Calu3 (cell line): ENCODE results near the gene P2RX1. TPM values are rescaled to one million over a fixed set of nuclear protein-coding genes. Genes with fewer than 3 reads are reported as not detected.

Experiments
- BruUV-seq: library from RNA; stranded (reverse); fragments of 400-500 nt; replicated peaks from 2 replicates; lab custom pipeline; 2021; lab: Mats Ljungman, UMichigan
- CTCF ChIA-PET: fragments of 300-600 bp; sonication (Branson Sonifier 250); formaldehyde crosslinking; loops from one replicate; lab custom pipeline; 2022; ENCODE audit warnings: antibody characterized with exemption; lab: Charles Lee
- DNase-seq: peaks from one replicate; pipeline ENCODE4 v3.0.0; 2022
- H3K27ac Mint-ChIP-seq: one replicate; pipeline ENCODE4 v1.8.0; 2022; ENCODE audit warnings: mixed read lengths; ENCODE audit not compliant: unreplicated experiment
- H3K27me3 Mint-ChIP-seq: one replicate; pipeline ENCODE4 v1.8.0; 2022; ENCODE audit warnings: mixed read lengths; ENCODE audit not compliant: unreplicated experiment
- H3K36me3 Mint-ChIP-seq: one replicate; pipeline ENCODE4 v1.8.0; 2022; ENCODE audit warnings: mild to moderate bottlenecking, moderate library complexity, mixed read lengths; ENCODE audit not compliant: insufficient read depth, unreplicated experiment
- H3K4me1 Mint-ChIP-seq: one replicate; pipeline ENCODE4 v1.8.0; 2022; ENCODE audit warnings: mild to moderate bottlenecking, low read depth, mixed read lengths; ENCODE audit not compliant: unreplicated experiment
- H3K4me3 Mint-ChIP-seq: one replicate; pipeline ENCODE4 v1.8.0; 2022; ENCODE audit warnings: mild to moderate bottlenecking, low read depth, moderate library complexity, mixed read lengths; ENCODE audit not compliant: unreplicated experiment
- H3K9me3 Mint-ChIP-seq: one replicate; pipeline ENCODE4 v1.8.0; 2022; ENCODE audit warnings: low read depth, mixed read lengths; ENCODE audit not compliant: unreplicated experiment
- CTCF ChIP-seq: fragments of 200-600 bp; IDR thresholded peaks from one replicate; pipeline ENCODE4 v1.8.0; 2022; ENCODE audit warnings: antibody characterized with exemption; ENCODE audit not compliant: unreplicated experiment
- intact Hi-C: fragments of 100-400 bp; cut with micrococcal nuclease; formaldehyde crosslinking; loops from one replicate; pipeline ENCODE4 v1.10.0; 2022; ENCODE audit not compliant: unreplicated experiment
- total RNA-seq: library from RNA; stranded (reverse); gene quantifications from 2 replicates; pipeline ENCODE4 v1.2.3, GENCODE V29; 2022

The P2RX1 gene
- total RNA-seq, 1 experiment from 2014 or later: not detected

- no peaks in the 10 kb centered on the region for H3K27me3 Mint-ChIP-seq
- no TSS peak for BruUV-seq
Observed at GRCh38 chr17:3906881-3907280, 9.4 kb downstream of the P2RX1 start.

GRCh38 chr17:3905017-3905520 lies 11.2 kb downstream of the P2RX1 start:
- no TSS peak for BruUV-seq
- no peak for TF ChIP-seq CTCF
- Mint-ChIP-seq H3K4me1 (no peaks in the 10 kb centered on the region), H3K27me3 (peaks cover 13% of the 10 kb centered on the region), H3K36me3 (no peaks in the 10 kb centered on the region), H3K9me3 (no peaks in the 10 kb centered on the region), H3K27ac (no peak overlapping the region), H3K4me3 (no peak overlapping the region)
- no peak for DNase-seq
- CTCF ChIA-PET: interaction anchor here (0.6 kb wide), 1 partner anchor 567 kb away, joined by 7 read pairs; no protein-coding TSS in a partner anchor
- intact Hi-C loops: no loop called here

More at GRCh38 chr17:3906881-3907280, 9.4 kb downstream of the P2RX1 start:
- no peak for DNase-seq
- no peak for TF ChIP-seq CTCF
- Mint-ChIP-seq H3K27ac (no peak overlapping the region), H3K9me3 (no peaks in the 10 kb centered on the region), H3K36me3 (no peaks in the 10 kb centered on the region), H3K4me3 (no peak overlapping the region), H3K4me1 (no peaks in the 10 kb centered on the region)
- intact Hi-C loops: no loop called here
- CTCF ChIA-PET: interaction anchor here (0.6 kb wide), 1 partner anchor 63 kb away, joined by 4 read pairs; no protein-coding TSS in a partner anchor

- H3K36me3 Mint-ChIP-seq: no peaks in the 10 kb centered on the region
- CTCF ChIA-PET: no interaction called here
- H3K27me3 Mint-ChIP-seq: peaks cover 14% of the 10 kb centered on the region
- H3K27ac Mint-ChIP-seq: no peak overlapping the region
- no TSS peak for BruUV-seq
- no peaks in the 10 kb centered on the region for H3K4me1 Mint-ChIP-seq
- intact Hi-C loops: no loop called here
- no peak for DNase-seq
- H3K4me3 Mint-ChIP-seq: no peak overlapping the region
- TF ChIP-seq CTCF: no peak
- H3K9me3 Mint-ChIP-seq: no peaks in the 10 kb centered on the region
Observed at GRCh38 chr17:3904501-3904900, 11.8 kb downstream of the P2RX1 start.

GRCh38 chr17:3903881-3904290 lies 12.4 kb downstream of the P2RX1 start:
- no peaks in the 10 kb centered on the region for H3K4me1 Mint-ChIP-seq
- DNase-seq: no peak
- TF ChIP-seq CTCF: no peak
- CTCF ChIA-PET: no interaction called here
- no peaks in the 10 kb centered on the region for H3K36me3 Mint-ChIP-seq
- no peak overlapping the region for H3K27ac Mint-ChIP-seq
- H3K27me3 Mint-ChIP-seq: peaks cover 14% of the 10 kb centered on the region
- intact Hi-C loops: no loop called here
- no peaks in the 10 kb centered on the region for H3K9me3 Mint-ChIP-seq
- H3K4me3 Mint-ChIP-seq: no peak overlapping the region
- BruUV-seq: no TSS peak
